ENCODE measurements around the gene COL4A4.

The COL4A4 gene

GRCh38 chr2:226979004-226979403 is 185.0 kb downstream of the COL4A4 start:
- H3K4me2 ChIP-seq (ENCODE audit: low read depth, low read length): no peak overlapping the region
- no peaks in the 10 kb centered on the region for H3K9me2 ChIP-seq (replicated peaks; ENCODE audit: insufficient read depth, low read length)
- H3K9me3 ChIP-seq (replicated peaks; ENCODE audit: insufficient read depth, low read length): no peaks in the 10 kb centered on the region
- H3K27me3 ChIP-seq (replicated peaks; ENCODE audit: insufficient read depth, low read length): no peaks in the 10 kb centered on the region
- peaks cover 10% of the 10 kb centered on the region; the same call in 1 of the 2 replicates for H3K4me1 ChIP-seq (ENCODE audit: low read length)
- no peak overlapping the region for H3K4me3 ChIP-seq (ENCODE audit: low read length)
- no peak overlapping the region for H3K9ac ChIP-seq (ENCODE audit: low read length)
- DNase-seq: no peak
- H3K36me3 ChIP-seq (replicated peaks; ENCODE audit: insufficient read depth, low read length): no peaks in the 10 kb centered on the region
- TF ChIP-seq CTCF (IDR thresholded peaks at IDR 0.05; ENCODE audit: low read length): no peak
- TF ChIP-seq EZH2phosphoT487 (IDR thresholded peaks at IDR 0.05; ENCODE audit: low read length): no peak
- TF ChIP-seq EZH2 (optimal IDR thresholded peaks at IDR 0.05; ENCODE audit: low read depth, low read length): no peak
- H3K79me2 ChIP-seq (ENCODE audit: low read length): no peaks in the 10 kb centered on the region
- H2AFZ ChIP-seq (ENCODE audit: low read length): no peak overlapping the region
- H3K27ac ChIP-seq (ENCODE audit: low read length): no peak overlapping the region
- H4K20me1 ChIP-seq (ENCODE audit: insufficient read depth, low read length): no peaks in the 10 kb centered on the region
- H3F3A ChIP-seq (ENCODE audit: insufficient read depth, low read length): no peaks in the 10 kb centered on the region

GRCh38 chr2:226978300-226978699 is 185.7 kb downstream of the COL4A4 start:
- H3K79me2 ChIP-seq (ENCODE audit: low read length): peaks cover 5% of the 10 kb centered on the region; the same call in 1 of the 2 replicates
- no peak overlapping the region for H2AFZ ChIP-seq (ENCODE audit: low read length)
- H3K4me3 ChIP-seq (ENCODE audit: low read length): no peak overlapping the region
- TF ChIP-seq EZH2 (optimal IDR thresholded peaks at IDR 0.05; ENCODE audit: low read depth, low read length): no peak
- TF ChIP-seq CTCF (IDR thresholded peaks at IDR 0.05; ENCODE audit: low read length): no peak
- no peak for TF ChIP-seq EZH2phosphoT487 (IDR thresholded peaks at IDR 0.05; ENCODE audit: low read length)
- no peak overlapping the region for H3K27ac ChIP-seq (ENCODE audit: low read length)
- H3K9me2 ChIP-seq (replicated peaks; ENCODE audit: insufficient read depth, low read length): no peaks in the 10 kb centered on the region
- H3K9ac ChIP-seq (ENCODE audit: low read length): no peak overlapping the region
- DNase-seq: no peak
- no peak overlapping the region for H3K4me2 ChIP-seq (ENCODE audit: low read depth, low read length)
- no peaks in the 10 kb centered on the region for H3K27me3 ChIP-seq (replicated peaks; ENCODE audit: insufficient read depth, low read length)
- H4K20me1 ChIP-seq (ENCODE audit: insufficient read depth, low read length): no peaks in the 10 kb centered on the region
- no peaks in the 10 kb centered on the region for H3F3A ChIP-seq (ENCODE audit: insufficient read depth, low read length)
- H3K4me1 ChIP-seq (ENCODE audit: low read length): peaks cover 10% of the 10 kb centered on the region; the same call in 1 of the 2 replicates
- no peaks in the 10 kb centered on the region for H3K9me3 ChIP-seq (replicated peaks; ENCODE audit: insufficient read depth, low read length)
- H3K36me3 ChIP-seq (replicated peaks; ENCODE audit: insufficient read depth, low read length): no peaks in the 10 kb centered on the region

GRCh38 chr2:226977775-226978190 is 186.2 kb downstream of the COL4A4 start:
- H3K27ac ChIP-seq (ENCODE audit: low read length): no peak overlapping the region
- no peak overlapping the region for H2AFZ ChIP-seq (ENCODE audit: low read length)
- H3K4me1 ChIP-seq (ENCODE audit: low read length): peaks cover 10% of the 10 kb centered on the region; the same call in 1 of the 2 replicates
- no peaks in the 10 kb centered on the region for H3K9me3 ChIP-seq (replicated peaks; ENCODE audit: insufficient read depth, low read length)
- H3K79me2 ChIP-seq (ENCODE audit: low read length): peaks cover 11% of the 10 kb centered on the region; the same call in 1 of the 2 replicates
- no peaks in the 10 kb centered on the region for H3K36me3 ChIP-seq (replicated peaks; ENCODE audit: insufficient read depth, low read length)
- H3K27me3 ChIP-seq (replicated peaks; ENCODE audit: insufficient read depth, low read length): no peaks in the 10 kb centered on the region
- no peak overlapping the region for H3K4me3 ChIP-seq (ENCODE audit: low read length)
- no peaks in the 10 kb centered on the region for H3F3A ChIP-seq (ENCODE audit: insufficient read depth, low read length)
- no peak overlapping the region for H3K9ac ChIP-seq (ENCODE audit: low read length)
- H4K20me1 ChIP-seq (ENCODE audit: insufficient read depth, low read length): no peaks in the 10 kb centered on the region
- no peak overlapping the region for H3K4me2 ChIP-seq (ENCODE audit: low read depth, low read length)
- no peak for TF ChIP-seq EZH2phosphoT487 (IDR thresholded peaks at IDR 0.05; ENCODE audit: low read length)
- TF ChIP-seq CTCF (IDR thresholded peaks at IDR 0.05; ENCODE audit: low read length): no peak
- no peak for TF ChIP-seq EZH2 (optimal IDR thresholded peaks at IDR 0.05; ENCODE audit: low read depth, low read length)
- DNase-seq: no peak
- H3K9me2 ChIP-seq (replicated peaks; ENCODE audit: insufficient read depth, low read length): no peaks in the 10 kb centered on the region
